ENCODE results near the gene ATOSB.

ATOSB gene

GRCh38 chr9:35067056-35067455 lies 48.6 kb downstream of the ATOSB start:
- H3K9me3 ChIP-seq: no peaks in the 10 kb centered on the region
- peaks cover 85% of the 10 kb centered on the region for H3K36me3 ChIP-seq
- TF ChIP-seq CTCF (IDR thresholded peaks at IDR 0.05; ENCODE audit: low read depth, low read length): no peak
- H3K4me1 ChIP-seq: no peaks in the 10 kb centered on the region
- H3K27me3 ChIP-seq: no peaks in the 10 kb centered on the region
- DNase-seq: no peak
- no peak overlapping the region for H3K4me3 ChIP-seq (ENCODE audit: low read depth, low read length)

- Histone ChIP-seq H3K4me1 (no peaks in the 10 kb centered on the region), H3K4me3 (ENCODE audit: low read depth, low read length) (no peak overlapping the region), H3K27me3 (no peaks in the 10 kb centered on the region), H3K36me3 (peaks cover 97% of the 10 kb centered on the region), H3K9me3 (no peaks in the 10 kb centered on the region)
- DNase-seq: no peak
- no peak for TF ChIP-seq CTCF (IDR thresholded peaks at IDR 0.05; ENCODE audit: low read depth, low read length)
Observed at GRCh38 chr9:35060548-35061207, 55.0 kb downstream of the ATOSB start.

DNA sequence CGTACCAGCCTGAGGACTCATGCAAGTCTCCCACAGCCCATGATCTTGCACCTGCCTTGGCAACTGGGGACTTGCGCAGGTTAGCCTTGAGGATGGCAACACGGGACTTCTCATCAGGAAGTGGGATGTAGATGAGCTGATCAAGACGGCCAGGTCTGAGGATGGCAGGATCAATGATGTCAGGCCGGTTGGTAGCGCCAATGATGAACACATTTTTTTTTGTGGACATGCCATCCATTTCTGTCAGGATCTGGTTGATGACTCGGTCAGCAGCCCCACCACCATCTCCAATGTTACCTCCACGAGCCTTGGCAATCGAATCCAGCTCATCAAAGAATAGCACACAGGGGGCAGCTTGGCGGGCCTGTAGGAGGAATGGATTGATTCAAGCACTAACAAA lies 56.2 kb downstream of the ATOSB start:
- Histone ChIP-seq H3K27me3 (no peaks in the 10 kb centered on the region), H3K4me1 (no peaks in the 10 kb centered on the region), H3K36me3 (peaks cover 96% of the 10 kb centered on the region), H3K9me3 (no peaks in the 10 kb centered on the region), H3K4me3 (ENCODE audit: low read depth, low read length) (no peak overlapping the region)
- DNase-seq: no peak
- no peak for TF ChIP-seq CTCF (IDR thresholded peaks at IDR 0.05; ENCODE audit: low read depth, low read length)

DNA sequence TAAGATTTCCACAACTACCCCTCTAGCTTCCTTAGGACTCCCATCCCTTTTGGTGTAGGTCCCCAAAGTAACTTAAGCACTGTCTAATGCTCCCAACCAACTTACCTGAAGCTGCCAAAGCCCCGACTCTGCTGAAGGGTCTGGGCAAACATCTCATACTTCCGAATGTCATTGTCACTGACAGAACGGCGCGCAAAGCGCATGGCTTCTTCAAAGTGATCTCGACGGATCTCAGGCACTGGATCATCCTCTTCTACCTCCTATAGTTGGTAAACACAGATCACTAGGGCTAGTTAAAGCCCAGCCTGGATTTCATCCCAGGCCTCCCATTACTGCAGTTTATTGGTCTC lies 58.4 kb downstream of the ATOSB start:
- H3K27me3 ChIP-seq: no peaks in the 10 kb centered on the region
- no peaks in the 10 kb centered on the region for H3K9me3 ChIP-seq
- no peak overlapping the region for H3K4me3 ChIP-seq (ENCODE audit: low read depth, low read length)
- no peak for DNase-seq
- H3K4me1 ChIP-seq: no peaks in the 10 kb centered on the region
- no peak for TF ChIP-seq CTCF (IDR thresholded peaks at IDR 0.05; ENCODE audit: low read depth, low read length)
- H3K36me3 ChIP-seq: peaks cover 77% of the 10 kb centered on the region

GRCh38 chr9:35056571-35057270 lies 58.9 kb downstream of the ATOSB start:
- Histone ChIP-seq H3K4me1 (no peaks in the 10 kb centered on the region), H3K4me3 (ENCODE audit: low read depth, low read length) (no peak overlapping the region), H3K36me3 (peaks cover 72% of the 10 kb centered on the region), H3K27me3 (no peaks in the 10 kb centered on the region), H3K9me3 (no peaks in the 10 kb centered on the region)
- no peak for TF ChIP-seq CTCF (IDR thresholded peaks at IDR 0.05; ENCODE audit: low read depth, low read length)
- no peak for DNase-seq
